Pulmonary artery endothelial cell (primary cell): ENCODE results near the gene NBEAL1. TPM values are rescaled to one million over a fixed set of nuclear protein-coding genes. Genes with fewer than 3 reads are reported as not detected.
"Not testable (repeated sequence)": the region's sequence is repeated elsewhere in the genome, so short reads cannot be mapped to it uniquely, and the experiment has no call there.

Experiments used
- DNase-seq: peaks from one replicate; pipeline ENCODE4 v3.0.0-alpha.2; 2011; ENCODE audit warnings: low read depth, low spot score
- total RNA-seq: library from RNA; depleted of rRNA; stranded (reverse); fragments of >200 nt; gene quantifications from 2 replicates; pipeline ENCODE4 v1.2.3, GENCODE V29; 2014

The NBEAL1 gene
- total RNA-seq = 13.8 and 24.5 TPM in 2 replicates

- peak; percentile 96 for DNase-seq
Observed at GRCh38 chr2:203014456-203015199, at the start of gene NBEAL1. Gene NBEAL1 (plus strand): TSS chr2:203014875. CDS start chr2:203016385, 1,510 bp downstream.

DNA sequence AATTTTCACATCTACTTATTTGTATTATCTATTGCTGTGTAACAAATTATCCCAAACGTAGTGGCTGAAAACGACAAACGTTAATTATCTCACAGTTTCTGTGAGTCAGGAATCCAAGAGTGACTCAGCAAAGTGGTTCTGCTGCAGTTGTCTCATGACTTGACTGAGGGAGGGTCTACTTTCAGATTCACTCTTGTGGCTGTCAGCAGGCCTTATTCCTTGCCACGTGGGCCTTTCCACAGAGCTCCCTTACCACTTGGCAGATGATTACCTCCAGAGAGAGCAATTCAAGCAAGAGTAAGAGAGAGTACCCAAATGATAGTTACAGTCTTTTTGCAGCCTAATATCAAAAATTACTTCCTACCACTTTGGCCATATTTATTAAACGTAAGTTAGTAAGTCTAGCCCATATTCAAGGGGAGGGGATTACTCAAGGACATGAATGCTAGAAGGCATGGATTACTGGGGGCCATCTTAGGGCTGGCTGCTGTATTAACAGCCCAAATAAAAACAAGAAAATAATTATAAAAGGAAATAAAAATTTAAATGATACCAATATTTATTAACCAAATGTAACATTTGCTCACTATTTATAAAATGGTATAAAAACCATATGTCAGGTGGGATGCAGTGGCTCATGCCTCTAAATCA, 48.7 kb upstream of the NBEAL1 start:
- no peak for DNase-seq

DNA sequence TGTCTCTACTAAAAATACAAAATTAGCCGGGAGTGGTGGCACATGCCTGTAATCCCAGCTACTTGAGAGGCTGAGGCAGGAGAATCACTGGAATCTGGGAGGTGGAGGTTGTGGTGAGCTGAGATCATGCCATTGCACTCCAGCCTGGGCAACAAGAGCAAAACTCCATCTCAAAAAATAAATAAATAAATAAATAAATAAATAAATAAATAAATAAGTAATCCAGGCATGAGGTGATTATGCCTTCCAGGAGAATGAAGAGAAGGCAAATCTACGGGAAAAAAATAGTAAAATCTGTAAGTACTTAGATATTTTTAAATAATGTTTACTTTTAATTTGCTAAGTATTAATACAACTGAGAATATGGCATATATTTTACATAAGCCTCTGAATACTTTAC, 45.3 kb upstream of the NBEAL1 start:
- not testable (repeated sequence) for DNase-seq

DNA sequence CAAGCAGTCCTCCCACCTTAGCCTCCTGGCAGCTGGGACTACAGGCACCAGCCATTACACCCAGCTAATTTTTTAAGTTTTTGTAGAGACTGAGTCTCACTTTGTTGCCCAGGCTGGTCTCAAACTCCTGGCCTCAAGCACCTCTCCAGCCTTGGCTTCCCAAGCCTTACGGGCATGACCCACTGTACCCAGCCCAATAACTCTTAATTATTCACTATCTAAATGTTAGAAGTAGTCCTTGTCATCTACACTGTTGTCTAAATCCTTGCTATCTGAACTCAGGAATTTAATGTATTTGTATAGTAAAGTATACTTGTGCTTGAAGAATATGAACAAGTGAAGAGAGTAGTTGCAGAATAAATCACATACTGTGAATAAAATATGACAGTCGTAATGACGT, 37.9 kb upstream of the NBEAL1 start:
- no peak for DNase-seq

DNA sequence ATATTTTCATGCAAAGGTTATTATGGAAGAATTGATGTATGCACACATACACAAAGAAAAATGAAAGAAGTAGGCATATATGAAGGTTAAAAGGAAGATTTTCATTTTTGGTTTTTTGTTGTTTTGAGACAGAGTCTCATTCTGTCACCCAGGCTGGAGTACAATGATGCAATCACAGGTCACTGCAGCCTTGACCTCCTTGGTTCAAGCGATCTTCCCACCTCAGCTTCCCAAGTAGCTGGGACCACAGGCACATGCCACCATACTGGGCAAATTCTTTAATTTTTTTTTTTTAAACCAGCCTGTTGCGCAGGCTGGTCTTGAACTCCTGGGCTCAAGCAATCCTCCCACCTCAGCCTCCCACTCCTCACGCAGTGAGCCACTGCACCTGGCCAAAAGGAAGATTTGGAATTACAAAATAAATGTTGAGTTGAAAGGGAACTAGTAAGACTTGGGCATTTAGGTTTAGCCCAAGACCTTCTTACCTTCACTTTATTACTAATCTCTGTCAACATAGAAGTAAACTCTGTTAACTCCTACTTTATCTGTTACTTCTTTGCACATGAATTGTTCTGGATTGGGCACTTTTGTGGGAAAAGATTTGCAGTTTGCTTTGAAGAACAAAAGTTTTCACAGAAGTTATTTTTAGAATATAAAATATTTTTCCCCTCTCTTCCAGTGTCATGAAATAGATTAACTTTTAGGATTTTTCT, 31.7 kb upstream of the NBEAL1 start:
- no peak for DNase-seq

DNA sequence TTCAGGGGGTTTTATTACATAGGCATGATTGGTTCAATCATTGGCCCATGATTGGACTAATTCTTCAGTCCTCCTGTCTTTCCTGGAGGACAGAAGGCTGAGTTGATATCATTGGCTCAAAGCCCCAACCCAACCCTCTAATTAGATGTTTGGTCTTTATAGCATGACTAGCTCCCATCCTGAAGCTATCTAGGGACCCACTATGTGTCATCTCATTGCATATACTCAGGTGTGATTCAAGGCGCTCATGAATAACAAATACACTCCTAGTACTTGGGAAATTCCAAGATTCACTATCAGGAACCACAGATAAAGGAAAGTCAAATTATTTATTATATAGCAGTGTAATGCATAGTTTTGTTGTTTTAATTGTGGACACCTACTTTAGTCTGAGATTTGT, 24.9 kb upstream of the NBEAL1 start:
- DNase-seq = no peak

DNA sequence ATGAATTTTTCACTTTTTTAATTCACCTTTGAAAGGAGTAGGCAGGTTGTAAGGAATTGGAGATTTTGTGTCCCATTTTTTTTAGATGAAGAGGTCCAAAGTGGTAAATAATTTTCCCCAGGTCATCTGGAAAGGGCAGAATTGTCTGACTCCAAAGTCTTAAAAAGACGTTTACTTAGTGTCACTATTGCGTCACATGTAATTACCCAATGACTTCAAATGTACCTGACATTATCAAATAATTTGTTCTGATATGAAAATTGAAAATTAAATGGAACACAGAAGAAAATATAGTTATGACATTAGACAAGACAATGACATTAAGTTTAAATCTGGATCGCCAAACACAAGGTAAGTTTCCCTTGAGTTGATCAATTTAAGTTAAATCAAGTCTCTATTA, 24.2 kb upstream of the NBEAL1 start:
- no peak for DNase-seq

- DNase-seq = not testable (repeated sequence)
Observed at GRCh38 chr2:202997113-202997512, 17.6 kb upstream of the NBEAL1 start.

- no peak for DNase-seq
Observed at GRCh38 chr2:203002054-203002821, 12.4 kb upstream of the NBEAL1 start.

DNA sequence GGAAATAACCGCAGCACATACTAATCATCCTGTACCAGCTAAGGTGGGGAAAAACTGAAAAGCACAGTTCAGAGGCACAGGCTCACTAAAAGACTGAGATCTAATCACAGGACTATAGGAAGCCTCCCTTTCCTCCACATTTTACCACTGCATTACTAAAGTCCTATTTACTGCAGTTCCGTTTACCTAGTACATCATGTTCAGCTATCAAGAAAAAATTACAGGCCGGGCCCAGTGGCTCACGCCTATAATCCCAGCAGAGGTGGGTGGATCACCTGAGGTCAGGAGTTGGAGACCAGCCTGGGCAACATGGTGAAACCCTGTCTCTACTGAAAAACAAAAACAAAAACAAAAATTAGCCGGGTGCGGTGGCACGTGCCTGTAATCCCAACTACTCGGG, 11.0 kb upstream of the NBEAL1 start:
- no peak for DNase-seq

DNA sequence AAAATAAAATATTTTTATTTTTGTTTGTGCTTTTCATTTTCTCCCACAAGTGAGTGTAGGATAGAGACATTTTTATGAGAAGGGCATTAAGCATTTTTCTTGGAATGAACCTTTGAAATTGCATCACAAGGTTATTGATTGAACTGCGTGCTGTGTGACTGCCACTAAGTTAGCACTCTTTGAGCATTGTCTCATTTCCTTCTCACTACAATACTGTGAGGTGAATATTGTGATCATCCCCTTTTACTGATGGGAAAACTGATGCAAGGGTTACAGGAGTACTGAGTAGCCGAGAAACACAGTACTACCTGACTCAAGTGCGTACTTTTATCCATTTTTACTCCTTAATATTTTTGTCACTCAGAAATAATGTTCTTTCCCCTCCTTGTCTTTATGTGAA, 2.0 kb downstream of the NBEAL1 start:
- DNase-seq = no peak

- no peak for DNase-seq
Observed at GRCh38 chr2:203018181-203018580, 3.5 kb downstream of the NBEAL1 start.

GRCh38 chr2:203019142-203019541, 4.5 kb downstream of the NBEAL1 start:
- DNase-seq = no peak

- DNase-seq = no peak
Observed at GRCh38 chr2:203021991-203022390, 7.3 kb downstream of the NBEAL1 start.

DNA sequence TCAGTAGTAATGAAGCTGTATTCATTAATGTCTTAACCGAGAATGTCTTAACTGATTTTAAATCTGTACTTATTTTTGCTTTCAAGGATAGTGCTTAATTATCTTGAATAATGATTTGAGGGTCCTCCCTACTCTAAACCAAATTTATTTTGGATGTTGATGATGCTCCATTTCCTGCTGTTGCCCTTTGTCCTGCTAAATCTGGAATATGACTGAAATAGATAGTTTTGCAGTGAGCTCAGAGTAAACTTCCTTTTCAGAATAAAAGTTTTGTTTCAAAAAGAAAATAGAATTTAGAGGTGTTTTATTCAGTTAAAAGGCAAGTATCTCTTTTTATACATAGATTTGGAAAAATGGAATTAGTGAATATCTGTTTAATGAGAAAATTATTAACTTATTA, 8.1 kb downstream of the NBEAL1 start:
- no peak for DNase-seq

DNA sequence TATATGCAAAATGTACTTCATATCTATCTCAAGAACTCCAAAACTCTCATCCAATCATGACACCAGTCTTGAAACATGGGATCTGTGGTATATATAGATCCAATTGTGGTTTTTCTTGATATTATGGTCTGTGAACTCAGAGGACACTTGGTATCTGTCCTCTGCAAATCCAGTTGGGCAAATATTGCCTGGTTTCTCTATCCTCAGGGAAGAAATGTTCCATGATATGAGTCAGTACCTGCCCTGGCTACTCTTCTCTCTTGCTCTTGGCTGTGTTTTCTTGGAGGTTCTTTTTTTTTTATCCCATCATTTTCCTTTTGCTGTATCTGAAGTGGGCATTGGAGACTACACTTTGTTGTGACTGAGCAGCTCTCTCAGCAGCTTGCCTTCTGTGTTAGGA, 10.9 kb downstream of the NBEAL1 start:
- no peak for DNase-seq

- no peak for DNase-seq
Observed at GRCh38 chr2:203030545-203030944, 15.9 kb downstream of the NBEAL1 start.

- DNase-seq = no peak
Observed at GRCh38 chr2:203030991-203031390, 16.3 kb downstream of the NBEAL1 start.

DNA sequence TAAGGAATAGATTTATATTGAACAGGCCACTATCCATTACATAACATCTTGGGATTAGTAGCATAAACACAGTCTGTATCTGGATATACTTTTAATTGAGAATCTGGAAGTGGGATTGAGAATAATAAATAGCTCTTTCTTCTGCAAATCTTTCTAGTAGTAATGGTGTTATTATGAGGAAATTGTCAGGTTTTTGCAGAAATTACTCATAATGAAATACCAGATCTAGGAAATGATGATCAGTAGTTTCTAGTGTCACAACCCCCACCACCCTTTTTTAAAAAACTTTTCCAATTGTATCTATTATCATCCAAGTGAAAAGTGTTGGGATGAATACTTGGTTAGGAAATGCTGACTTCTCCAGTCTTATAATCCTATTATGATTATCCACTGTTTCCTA, 18.7 kb downstream of the NBEAL1 start:
- no peak for DNase-seq

DNA sequence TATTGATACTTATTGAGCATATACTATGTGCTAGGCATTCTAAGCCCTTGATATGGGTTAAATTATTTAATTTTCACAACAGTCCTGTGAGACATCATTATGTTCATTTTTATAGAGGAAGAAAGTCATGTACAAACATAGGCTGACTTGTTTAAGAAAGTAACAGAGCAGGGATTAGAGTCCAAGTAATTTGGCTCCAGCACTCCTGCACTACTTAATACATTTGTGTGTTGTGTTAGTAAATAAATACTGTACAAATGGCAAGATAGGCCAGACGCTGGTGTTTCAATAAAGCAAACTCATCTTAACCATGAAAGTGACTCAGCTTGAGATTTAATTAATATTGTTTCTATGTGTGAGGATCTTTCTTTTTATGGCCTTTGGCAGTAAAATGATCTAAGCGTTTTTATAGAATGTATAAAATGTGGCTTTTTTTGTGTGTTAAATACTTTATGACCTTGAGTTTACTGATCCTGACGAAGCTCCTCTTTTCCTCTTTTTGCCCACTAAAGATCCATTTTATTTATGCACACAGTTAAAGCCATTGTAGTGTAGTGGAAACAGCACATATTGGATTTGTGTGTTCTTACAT, 21.3 kb downstream of the NBEAL1 start:
- DNase-seq = no peak

DNA sequence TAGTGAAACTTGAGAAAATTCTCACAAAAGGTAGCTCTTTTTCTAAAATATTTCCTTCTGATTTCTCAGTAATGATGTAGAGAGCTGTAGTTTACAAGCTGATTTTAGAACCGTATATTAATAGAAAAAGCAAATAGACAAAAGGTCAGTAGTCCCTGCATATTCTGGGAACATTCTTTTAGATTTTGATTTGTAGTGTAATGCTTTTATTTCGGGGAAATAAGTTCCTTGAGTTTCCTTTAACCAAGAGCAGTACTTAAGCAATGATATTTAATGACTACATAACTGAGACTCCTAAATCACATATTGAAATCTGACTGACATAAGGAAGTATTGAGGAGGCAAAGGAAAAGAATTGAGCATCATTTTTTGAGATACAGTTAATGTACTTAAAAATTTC, 22.4 kb downstream of the NBEAL1 start:
- no peak for DNase-seq
